GM21786 (cell line): ENCODE measurements around the gene PSMD7.
"Not testable (repeated sequence)": the region's sequence is repeated elsewhere in the genome, so short reads cannot be mapped to it uniquely, and the experiment has no call there.

Source experiments
- ATAC-seq: cut with Tn5 transposase; IDR thresholded peaks from one replicate; pipeline ENCODE4 v1.9.1; 2021; ENCODE audit not compliant: unreplicated experiment

PSMD7 gene

DNA sequence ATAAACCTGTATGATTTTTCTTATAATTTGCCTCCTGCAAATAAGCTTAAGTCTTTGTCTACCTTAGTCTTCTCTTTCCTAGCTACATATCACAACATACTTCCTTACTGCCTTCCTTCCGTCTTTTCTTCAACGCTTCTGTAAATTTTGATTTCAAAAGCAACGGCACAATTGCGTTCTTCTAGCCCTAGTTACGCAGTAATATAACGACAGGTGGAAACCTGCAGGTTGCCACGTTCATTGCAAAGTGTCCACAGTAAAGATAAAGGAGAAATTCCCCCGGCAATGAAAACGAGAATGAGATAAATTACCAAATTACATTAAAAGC lies 546 bp upstream of the PSMD7 start:
- peak; percentile 12 for ATAC-seq

DNA sequence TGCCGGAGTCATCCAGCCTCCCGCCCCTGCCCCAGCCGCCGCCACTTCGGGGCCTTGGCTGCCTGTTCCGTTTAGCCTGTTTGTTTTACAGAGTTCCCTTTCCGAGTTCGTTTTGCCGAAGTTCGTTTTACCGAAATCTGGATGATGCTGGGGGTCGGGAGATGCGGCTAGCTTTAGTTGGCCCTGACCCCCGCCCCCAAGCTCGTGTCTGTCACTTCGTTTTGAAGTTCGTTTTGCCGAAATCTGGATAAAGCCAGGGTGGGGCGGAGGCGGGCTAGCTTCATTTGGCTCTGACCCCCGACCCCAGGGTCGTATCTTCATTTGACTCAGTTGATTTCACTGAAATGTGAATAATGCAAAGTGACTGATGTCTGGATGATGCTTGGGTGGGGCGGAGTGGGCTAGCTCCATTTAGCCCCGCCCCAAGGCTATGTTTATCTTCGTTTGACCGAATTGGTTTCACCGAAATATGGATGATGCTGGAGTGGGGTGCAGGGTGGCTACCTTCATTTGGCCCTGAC lies 591 bp downstream of the PSMD7 start:
- ATAC-seq: peak; percentile 26

DNA sequence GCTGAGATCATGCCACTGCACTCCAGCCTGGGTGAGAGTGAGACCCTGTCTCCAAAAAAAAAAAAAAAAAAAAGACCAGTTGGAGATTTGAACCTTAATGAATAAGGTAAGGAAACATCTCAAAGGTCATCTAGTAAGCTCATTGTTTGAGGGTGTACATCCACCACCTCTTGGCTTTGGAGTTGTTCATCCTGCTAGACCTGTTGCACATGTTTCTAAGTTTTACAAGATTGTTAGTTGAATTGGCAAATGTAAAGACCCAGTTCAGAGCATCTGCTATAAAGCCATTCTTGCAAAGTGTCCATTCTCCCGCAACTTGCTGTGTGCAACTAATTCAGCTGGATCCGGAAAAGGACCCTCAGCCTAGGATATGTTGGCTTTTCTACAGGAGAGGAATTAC lies 1.5 kb downstream of the PSMD7 start:
- ATAC-seq: no peak

DNA sequence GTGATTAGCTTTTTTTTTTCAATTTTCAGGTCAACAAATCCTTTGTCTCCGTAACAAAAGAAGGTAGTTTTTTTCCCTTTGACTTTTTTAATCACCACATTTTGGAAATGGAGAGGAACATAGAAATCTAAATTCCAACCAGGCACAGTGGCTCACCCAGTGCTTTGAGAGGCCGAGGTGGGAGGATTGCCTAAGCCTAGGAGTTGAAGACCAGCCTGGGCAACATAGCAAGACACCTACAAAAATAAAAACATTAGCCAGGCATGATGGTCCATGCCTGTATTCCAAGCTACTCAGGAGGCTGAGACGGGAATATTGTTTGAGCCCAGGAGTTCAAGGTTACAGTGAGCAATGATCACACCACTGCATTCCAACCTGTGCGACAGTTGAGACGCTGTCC lies 5.7 kb downstream of the PSMD7 start:
- ATAC-seq: no peak

DNA sequence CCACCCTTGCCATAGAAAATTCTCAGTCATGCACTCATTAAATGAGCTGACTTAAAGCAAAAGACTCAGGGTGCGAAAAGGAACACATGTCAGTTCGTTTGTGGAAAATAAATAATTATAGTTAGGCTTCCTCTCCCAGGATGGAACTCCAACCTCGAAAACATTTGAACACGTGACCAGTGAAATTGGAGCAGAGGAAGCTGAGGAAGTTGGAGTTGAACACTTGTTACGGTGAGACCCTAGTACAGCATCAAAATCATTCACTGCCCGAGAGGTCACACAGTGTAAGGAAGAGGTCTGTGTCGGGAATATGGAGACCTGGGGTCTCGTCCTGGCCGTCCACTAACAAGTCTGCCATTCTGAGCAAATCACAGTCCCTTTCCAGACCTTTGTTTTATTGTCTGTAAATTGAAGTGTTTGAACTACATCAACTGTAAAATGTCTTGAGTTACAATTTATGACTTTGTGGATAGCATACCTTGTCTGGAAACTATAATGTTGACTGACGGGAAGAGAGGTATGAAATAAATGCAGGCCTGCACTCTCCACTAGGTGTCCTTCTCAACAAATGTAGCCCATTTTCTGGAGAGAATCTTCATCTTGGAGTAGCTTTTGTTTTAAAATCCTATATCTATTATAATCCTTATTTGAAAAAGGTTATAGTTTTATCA lies 7.7 kb downstream of the PSMD7 start:
- no peak for ATAC-seq

DNA sequence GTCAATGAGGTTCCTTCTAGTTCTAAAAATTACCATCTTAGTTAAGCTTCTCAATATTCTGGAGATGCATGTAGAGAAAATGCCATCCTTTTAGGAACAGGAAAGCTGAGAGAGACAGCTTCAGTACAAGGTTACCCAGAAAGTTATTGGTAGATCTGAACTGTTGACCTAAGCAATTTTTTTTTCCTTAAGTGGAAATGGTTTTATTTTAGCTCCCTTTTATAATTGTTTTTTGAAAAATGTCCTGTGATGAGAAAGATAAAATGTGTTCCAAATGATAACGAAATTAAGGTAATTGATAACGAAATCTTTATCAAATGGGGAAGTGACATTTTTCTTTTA lies 8.2 kb downstream of the PSMD7 start:
- ATAC-seq: no peak

DNA sequence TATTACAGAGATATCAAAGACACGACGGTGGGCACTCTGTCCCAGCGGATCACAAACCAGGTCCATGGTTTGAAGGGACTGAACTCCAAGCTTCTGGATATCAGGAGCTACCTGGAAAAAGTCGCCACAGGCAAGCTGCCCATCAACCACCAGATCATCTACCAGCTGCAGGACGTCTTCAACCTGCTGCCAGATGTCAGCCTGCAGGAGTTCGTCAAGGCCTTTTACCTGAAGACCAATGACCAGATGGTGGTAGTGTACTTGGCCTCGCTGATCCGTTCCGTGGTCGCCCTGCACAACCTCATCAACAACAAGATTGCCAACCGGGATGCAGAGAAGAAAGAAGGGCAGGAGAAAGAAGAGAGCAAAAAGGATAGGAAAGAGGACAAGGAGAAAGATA lies 8.7 kb downstream of the PSMD7 start:
- ATAC-seq: no peak

DNA sequence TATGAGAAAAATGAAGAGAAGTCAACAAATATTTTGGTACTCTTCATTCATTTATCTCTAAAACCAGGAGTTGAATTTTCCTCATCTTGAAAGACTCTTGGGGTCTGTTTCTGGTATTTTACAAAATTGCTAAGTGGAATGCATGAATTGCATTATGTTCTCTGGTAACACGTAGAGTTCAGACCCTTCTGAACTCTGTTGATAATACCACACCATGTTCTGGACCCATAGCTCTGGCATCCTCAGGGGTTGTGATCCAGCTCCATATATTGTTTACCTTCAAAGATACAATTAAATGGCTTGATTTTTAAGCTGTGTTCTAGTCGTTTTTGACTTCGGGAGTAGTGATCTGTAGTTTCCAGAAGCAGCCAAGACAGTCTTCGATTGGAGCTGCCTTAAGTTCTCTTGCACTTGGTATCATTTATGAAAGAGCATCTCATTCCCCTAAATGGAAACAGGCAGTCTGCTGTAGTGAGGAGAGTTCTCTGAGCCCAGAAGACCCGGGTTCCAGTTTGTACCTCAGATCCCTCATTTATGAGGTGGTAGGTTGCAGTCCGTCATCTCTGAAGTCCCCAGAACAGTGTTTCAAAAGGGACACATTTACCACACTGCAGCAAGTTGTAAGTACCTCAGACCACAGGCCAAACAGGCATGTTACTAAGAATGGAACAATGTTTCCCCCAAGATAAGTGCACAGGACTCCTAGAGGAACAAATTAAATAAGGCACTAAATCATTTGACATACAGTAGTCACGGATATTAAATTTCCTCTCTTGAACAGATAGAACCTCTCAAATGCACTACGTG lies 9.6 kb downstream of the PSMD7 start:
- ATAC-seq: no peak

DNA sequence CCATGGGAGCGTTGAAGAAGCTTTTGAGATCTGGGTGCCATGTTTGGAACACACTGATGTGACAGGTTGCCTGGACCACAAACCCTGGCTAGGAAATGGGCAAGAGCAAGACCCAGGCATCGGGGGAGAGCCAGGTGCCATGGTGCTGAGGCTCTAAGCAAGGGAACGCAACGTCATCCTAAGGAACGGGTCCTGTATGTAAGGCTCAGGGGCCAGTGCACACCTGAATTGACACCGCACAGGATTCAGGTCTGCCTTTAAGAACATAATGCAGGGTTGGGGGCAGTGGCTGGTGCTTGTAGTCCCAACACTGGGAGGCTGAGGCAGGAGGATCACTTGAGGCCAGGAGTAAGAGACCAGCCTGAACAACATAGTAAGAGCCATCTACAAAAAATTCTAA lies 10.8 kb downstream of the PSMD7 start:
- ATAC-seq: no peak

DNA sequence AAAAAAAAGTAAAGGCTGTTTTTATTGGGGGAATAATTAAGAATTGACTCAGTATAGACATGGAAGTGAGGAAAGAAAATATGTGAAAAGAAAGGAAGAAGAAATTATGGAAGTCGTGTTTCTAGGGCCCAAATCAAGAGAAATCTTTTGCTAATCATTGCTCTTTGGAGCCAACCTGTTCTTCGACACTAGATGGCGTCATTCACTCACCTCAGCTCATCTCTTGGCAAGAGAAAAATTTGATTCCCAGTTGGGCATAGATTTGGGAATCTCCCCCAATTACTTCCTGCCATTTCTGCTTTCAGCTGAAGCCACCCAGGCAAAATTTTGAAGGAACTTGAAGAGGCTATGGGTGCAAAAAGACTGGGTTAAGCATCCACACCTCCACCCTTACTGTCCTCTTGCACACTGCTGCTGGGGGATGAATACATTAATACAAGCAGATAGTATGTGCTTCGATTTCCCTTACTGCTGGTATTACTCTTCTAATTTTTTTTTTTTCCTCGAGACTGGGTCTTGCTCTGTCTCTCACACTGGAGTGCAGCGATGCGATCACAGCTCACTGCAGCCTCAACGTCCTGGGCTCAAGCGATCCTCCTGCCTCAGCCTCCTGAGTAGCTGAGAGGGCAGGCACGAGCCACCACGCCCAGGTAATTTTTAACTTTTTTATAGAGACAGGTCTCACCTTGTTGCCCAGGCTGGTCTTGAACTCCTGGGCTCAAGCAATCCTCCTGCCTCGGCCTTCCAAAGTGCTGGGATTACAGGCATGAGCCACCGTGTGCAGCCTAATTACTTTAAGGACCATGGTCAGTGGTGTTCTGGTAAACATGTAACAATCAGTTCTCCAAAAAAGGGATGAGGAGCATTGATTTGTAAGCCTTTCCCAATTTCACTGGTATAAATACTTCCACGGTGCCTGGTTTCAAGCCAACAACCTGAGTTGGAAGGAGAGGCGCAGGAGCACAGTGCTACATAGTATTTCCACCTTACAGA lies 13.5 kb downstream of the PSMD7 start:
- no peak for ATAC-seq

DNA sequence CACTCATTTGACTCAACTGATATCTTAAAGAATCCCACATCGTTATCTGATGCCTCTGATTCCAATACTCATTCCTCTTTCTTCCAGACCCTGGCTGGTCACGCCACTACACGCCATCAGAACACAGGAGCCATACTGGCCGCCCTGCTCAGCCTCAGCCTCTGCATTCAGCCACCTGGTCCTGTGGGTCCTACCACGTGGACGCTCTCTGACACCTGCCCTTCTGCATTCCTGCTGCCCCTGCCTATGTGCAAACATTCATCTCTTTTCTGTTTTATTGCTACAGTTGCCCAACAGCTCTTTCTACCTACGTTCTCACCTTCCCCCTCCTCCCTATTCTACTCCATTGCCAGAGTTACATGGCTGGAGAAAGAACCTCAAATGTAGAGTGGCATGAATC lies 18.4 kb downstream of the PSMD7 start:
- no peak for ATAC-seq

DNA sequence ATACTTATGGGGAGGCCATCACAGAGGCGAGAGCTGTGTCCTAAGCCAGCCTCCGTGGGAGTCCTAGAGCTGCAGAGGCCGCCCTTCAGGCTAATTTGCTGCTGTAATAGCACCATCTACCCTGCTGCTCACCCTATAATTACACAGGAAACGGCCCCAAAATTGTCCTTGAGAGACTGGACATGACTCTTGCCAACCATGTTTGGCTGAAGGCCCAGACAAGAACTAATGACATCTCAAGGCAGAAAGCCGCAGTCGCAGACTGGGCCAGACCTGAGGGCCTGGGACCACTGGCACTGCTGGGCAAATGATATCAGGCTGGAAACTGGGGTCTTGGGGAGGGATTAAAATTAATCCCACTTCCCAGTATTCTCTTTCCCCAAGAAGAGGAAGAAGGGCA lies 24.1 kb downstream of the PSMD7 start:
- no peak for ATAC-seq

DNA sequence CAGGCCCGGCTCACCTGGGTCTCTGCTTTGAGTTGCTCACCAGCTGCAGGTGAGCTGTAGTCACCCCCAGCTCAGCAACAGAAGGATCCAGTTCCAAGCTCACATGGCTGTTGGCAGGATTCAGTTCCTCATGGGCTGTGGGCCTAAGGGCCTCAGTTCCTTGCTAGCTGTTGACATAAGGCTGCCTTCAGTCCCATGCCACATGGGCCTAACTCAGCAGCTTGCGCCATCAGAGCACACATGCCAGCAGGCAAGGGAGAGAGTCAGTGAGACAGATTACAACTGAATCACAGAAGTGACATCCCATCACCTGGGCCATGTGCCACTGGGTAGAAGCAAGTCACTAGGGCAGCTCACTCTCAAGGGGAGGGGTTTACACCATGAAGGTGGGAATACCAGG lies 24.7 kb downstream of the PSMD7 start:
- ATAC-seq: no peak

DNA sequence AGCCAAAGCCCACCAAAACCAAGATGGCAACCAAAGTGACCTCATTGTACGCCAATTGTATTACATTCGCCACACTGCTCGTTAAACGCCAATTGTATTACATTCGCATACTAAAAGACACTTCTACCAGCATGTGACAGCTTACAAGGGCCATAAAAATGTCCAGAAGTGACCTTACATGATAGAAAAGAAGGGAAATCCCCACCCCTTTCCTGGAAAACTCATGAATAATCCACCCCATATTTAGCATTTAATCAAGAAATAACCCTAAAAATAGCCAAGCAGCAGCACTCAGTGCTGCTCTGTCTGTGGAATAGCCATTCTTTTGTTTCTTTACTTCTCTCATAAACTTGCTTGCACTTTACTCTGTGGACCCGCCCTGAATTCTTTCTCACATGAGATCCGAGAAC lies 25.7 kb downstream of the PSMD7 start:
- no peak for ATAC-seq

DNA sequence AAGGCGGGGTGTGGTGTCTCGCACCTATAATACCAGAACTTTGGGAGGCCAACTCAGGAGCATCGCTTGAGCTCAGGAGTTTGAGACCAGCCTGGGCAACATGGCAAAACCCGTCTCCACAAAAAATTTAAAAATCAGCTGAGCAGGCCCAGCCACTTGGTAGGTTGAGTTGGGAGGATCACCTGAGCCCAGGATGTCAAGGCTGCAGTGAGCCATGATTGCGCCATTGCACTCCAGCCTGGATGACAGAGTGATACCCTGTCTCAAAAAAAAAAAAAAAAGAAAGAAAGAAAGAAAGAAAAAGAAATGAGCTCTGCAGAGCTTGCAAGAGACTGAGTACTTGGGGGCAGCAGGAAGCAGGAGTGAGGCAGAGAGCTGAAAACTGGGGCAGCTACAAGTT lies 28.2 kb downstream of the PSMD7 start:
- not testable (repeated sequence) for ATAC-seq

DNA sequence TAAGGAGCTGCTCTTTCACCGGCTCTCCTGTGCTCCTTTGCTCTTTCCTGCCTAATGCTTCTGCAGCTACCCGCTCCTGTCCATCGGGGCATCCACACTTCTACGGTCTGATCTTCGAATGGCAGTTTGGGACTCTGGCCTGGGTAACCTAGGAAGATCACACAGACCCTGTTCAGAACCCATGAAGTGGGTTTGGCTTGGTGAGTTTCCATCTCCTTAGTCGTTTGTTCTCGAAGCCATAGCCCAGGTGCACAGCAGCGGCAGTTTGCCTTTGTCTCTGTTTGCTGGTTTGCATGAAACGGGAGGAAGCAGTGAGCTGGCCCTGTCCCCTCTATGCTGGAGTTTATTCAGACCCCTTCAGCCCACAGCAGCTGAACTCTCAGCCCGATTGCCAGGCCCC lies 29.0 kb downstream of the PSMD7 start:
- ATAC-seq: no peak

DNA sequence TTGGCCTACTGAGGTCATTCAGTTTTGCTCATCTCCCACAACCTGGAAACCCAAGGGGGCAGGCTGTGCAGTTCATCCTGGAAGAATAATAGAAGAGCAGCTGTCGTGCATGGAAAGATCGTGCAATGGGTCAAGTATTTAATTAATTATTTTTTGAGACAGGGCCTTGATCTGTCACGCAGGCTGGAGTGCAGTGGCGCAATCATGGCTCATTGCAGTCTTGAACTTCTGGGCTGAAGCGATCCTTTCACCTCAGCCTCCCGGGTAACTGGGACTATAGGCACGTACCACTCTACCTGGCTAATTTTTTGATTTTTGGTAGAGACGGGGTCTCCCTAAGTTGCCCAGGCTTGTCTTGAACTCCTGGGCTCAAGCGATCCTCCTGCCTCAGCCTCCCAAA lies 31.7 kb downstream of the PSMD7 start:
- ATAC-seq: not testable (repeated sequence)

DNA sequence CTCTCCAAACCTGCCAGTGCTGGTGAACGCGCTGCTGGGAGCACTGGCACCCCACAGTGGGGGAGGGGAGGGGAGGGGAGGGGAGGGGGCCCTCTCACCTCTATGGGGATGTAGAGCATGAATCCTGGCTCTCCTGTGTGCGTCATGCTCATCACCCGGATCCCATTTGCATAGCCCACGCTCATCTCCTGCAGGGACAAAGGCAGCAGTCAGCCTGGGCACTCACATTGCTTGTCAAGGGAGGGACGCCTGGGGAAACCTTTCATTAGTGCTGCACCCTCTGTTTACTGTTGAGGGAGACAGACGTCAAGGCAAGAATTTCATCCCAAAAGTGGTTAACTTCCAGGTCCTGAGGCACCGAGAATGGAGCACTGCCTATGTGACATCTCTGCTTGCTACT lies 35.9 kb downstream of the PSMD7 start:
- not testable (repeated sequence) for ATAC-seq

DNA sequence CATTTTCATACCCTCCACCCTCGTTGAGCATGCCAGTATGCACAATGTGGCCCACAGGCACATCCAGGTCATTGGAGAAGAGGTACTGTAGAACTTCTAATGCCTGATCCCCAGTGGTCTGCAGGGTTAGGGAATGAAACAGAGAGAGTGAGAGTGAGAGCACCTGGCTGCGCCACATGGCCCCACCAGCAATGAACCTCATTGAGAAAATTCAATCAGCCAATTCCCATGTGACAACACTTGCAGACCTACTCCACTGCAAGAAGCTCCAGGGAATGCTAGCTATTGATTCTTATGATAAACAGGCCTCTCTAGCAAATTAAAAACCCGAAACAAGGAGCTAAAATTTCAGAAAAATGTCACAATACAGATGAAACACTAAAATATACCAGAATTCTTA lies 40.9 kb downstream of the PSMD7 start:
- ATAC-seq: not testable (repeated sequence)

DNA sequence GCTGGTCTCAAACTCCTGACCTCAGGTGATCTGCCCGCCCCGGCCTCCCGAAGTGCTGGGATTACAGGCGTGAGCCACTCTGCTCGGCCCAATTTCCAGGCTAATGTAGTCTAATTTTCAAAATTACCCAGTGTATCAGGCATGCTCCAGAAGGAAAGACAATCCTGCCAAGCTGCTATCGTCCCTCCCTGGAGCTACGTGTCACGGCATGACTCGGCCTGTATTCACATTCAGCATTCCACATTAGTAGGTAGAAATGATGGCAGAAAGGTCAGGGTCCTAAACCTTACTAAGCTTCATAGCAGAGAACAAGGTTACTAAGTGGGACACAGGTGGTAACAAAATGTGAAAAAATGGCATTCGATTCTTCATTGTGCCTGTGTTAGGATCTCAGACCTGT lies 42.6 kb downstream of the PSMD7 start:
- ATAC-seq: not testable (repeated sequence)

DNA sequence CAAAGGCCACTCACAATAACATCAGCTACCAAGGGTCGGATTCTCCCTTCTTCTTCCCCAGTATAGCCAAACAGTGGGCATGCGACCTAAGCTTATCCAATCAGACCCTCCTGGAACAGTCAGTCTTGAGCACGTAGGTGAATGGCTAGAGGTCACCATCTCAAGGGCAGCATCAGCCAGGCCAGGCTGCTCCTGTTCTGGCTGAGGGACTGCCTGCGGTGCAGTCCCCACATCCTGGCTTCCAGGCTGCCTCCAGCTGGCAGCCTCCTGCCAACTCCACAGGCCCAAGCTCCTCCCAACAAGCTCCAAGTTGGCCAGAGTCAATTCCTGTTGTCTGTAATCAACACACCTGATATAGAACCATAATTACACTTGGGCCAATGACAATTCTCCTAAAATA lies 56.4 kb downstream of the PSMD7 start:
- ATAC-seq: not testable (repeated sequence)
